ENCODE results near the gene TMEM126B. TPM values are rescaled to one million over a fixed set of nuclear protein-coding genes. Genes with fewer than 3 reads are reported as not detected.
"Not testable (repeated sequence)": the region's sequence is repeated elsewhere in the genome, so short reads cannot be mapped to it uniquely, and the experiment has no call there.

The TMEM126B gene
- total RNA-seq, 2 experiments from 2014 or later, result 51.6 to 61.2 TPM

- no peaks in the 10 kb centered on the region for H3K27me3 Mint-ChIP-seq
- ATAC-seq, result no peak
- no peaks in the 10 kb centered on the region for H3K36me3 Mint-ChIP-seq (ENCODE audit: low read depth)
- TF ChIP-seq, protein P1, sequence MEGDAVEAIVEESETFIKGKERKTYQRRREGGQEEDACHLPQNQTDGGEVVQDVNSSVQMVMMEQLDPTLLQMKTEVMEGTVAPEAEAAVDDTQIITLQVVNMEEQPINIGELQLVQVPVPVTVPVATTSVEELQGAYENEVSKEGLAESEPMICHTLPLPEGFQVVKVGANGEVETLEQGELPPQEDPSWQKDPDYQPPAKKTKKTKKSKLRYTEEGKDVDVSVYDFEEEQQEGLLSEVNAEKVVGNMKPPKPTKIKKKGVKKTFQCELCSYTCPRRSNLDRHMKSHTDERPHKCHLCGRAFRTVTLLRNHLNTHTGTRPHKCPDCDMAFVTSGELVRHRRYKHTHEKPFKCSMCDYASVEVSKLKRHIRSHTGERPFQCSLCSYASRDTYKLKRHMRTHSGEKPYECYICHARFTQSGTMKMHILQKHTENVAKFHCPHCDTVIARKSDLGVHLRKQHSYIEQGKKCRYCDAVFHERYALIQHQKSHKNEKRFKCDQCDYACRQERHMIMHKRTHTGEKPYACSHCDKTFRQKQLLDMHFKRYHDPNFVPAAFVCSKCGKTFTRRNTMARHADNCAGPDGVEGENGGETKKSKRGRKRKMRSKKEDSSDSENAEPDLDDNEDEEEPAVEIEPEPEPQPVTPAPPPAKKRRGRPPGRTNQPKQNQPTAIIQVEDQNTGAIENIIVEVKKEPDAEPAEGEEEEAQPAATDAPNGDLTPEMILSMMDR (IDR thresholded peaks at IDR 0.05), result peak; percentile 75
- CTCF ChIA-PET, result interaction anchor here (0.5 to 2.3 kb wide), 8 partner anchors 14 to 732 kb away, joined by 3 to 6 read pairs (median 3); partner anchors contain the start of gene CCDC83
- H3K27ac Mint-ChIP-seq, result no peak overlapping the region
- DNase-seq, result no peak
- intact Hi-C loops (cut with micrococcal nuclease), result loop anchor here (10.0 kb wide), 1 partner anchor 219 kb away; the partner anchor contains the start of gene SYTL2
- POLR2A ChIA-PET, result interaction anchor here (1.1 kb wide), 1 partner anchor 33 kb away, joined by 3 read pairs; the partner anchor contains the start of gene TMEM126B
- no peaks in the 10 kb centered on the region for H3K9me3 Mint-ChIP-seq
- H3K4me3 Mint-ChIP-seq, result no peak overlapping the region
- H3K4me1 Mint-ChIP-seq (ENCODE audit: low read depth), result no peaks in the 10 kb centered on the region
Measured at GRCh38 chr11:85595285-85595884, 33.0 kb upstream of the TMEM126B start.

DNA sequence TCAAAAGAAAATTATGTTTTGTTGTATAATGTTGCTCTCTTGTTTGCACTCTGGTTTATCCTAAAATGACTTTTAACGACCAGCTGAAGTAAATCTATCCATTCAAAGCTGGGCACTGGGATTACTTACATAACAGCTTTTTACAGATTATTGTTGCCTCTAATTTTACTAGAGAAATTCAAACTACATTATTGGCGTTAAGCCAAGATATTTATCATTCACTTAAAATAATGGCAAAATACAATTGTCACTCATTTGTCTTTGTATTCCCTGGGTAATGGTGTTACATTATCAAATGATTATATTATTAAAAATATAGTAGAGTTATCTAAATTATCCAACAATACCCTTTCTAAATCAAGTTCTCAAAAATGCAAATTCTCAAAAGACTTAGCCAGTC lies 31.5 kb upstream of the TMEM126B start:
- ChIA-PET POLR2A (interaction anchor here (0.7 to 1.0 kb wide), 2 partner anchors 29 to 32 kb away, joined by 3 read pairs; partner anchors contain the start of gene TMEM126B), CTCF (interaction anchor here (1.1 to 2.3 kb wide), 3 partner anchors 19 to 53 kb away, joined by 3 to 6 read pairs (median 5); no protein-coding TSS in a partner anchor)
- Mint-ChIP-seq H3K4me3 (no peak overlapping the region), H3K27me3 (no peaks in the 10 kb centered on the region), H3K4me1 (ENCODE audit: low read depth) (no peaks in the 10 kb centered on the region), H3K9me3 (no peaks in the 10 kb centered on the region), H3K27ac (no peak overlapping the region), H3K36me3 (ENCODE audit: low read depth) (no peaks in the 10 kb centered on the region)
- DNase-seq (no peak), ATAC-seq (no peak)
- TF ChIP-seq, protein P1 (IDR thresholded peaks at IDR 0.05), result no peak
- intact Hi-C loops (cut with micrococcal nuclease), result loop anchor here (10.0 kb wide), 1 partner anchor 218 kb away; the partner anchor contains the start of gene SYTL2

GRCh38 chr11:85599083-85599482 lies 29.3 kb upstream of the TMEM126B start:
- CTCF ChIA-PET, result interaction anchor here (1.1 to 1.4 kb wide), 2 partner anchors 49 to 226 kb away, joined by 3 read pairs; partner anchors contain the start of gene TMEM126A
- POLR2A ChIA-PET, result no interaction called here
- DNase-seq (no peak), ATAC-seq (no peak)
- no peak overlapping the region for H3K4me3 Mint-ChIP-seq
- H3K27ac Mint-ChIP-seq, result no peak overlapping the region
- no peaks in the 10 kb centered on the region for H3K4me1 Mint-ChIP-seq (ENCODE audit: low read depth)
- TF ChIP-seq, protein P1 (IDR thresholded peaks at IDR 0.05), result no peak
- no peaks in the 10 kb centered on the region for H3K27me3 Mint-ChIP-seq
- H3K36me3 Mint-ChIP-seq (ENCODE audit: low read depth), result no peaks in the 10 kb centered on the region
- H3K9me3 Mint-ChIP-seq, result no peaks in the 10 kb centered on the region
- intact Hi-C loops (cut with micrococcal nuclease), result loop anchor here (10.0 kb wide), 1 partner anchor 216 kb away; the partner anchor contains the start of gene SYTL2

GRCh38 chr11:85602526-85603213 lies 25.7 kb upstream of the TMEM126B start:
- TF ChIP-seq, protein P1 (IDR thresholded peaks at IDR 0.05), result no peak
- Mint-ChIP-seq H3K36me3 (ENCODE audit: low read depth) (no peaks in the 10 kb centered on the region), H3K4me3 (no peak overlapping the region), H3K9me3 (no peaks in the 10 kb centered on the region), H3K27me3 (no peaks in the 10 kb centered on the region), H3K4me1 (ENCODE audit: low read depth) (no peaks in the 10 kb centered on the region), H3K27ac (no peak overlapping the region)
- ChIA-PET CTCF (no interaction called here), POLR2A (no interaction called here)
- ATAC-seq (no peak), DNase-seq (no peak)
- intact Hi-C loops (cut with micrococcal nuclease), result no loop called here

GRCh38 chr11:85603220-85603619 lies 25.2 kb upstream of the TMEM126B start:
- Mint-ChIP-seq H3K27ac (no peak overlapping the region), H3K36me3 (ENCODE audit: low read depth) (no peaks in the 10 kb centered on the region), H3K4me3 (no peak overlapping the region), H3K27me3 (no peaks in the 10 kb centered on the region), H3K4me1 (ENCODE audit: low read depth) (no peaks in the 10 kb centered on the region), H3K9me3 (no peaks in the 10 kb centered on the region)
- POLR2A ChIA-PET, result no interaction called here
- intact Hi-C loops (cut with micrococcal nuclease), result no loop called here
- TF ChIP-seq, protein P1 (IDR thresholded peaks at IDR 0.05), result no peak
- ATAC-seq (no peak), DNase-seq (no peak)
- CTCF ChIA-PET, result no interaction called here

GRCh38 chr11:85606237-85606636 lies 22.2 kb upstream of the TMEM126B start:
- H3K27ac Mint-ChIP-seq; DNase-seq; H3K27me3 Mint-ChIP-seq; H3K9me3 Mint-ChIP-seq; intact Hi-C loops (cut with micrococcal nuclease); H3K36me3 Mint-ChIP-seq (ENCODE audit: low read depth); H3K4me3 Mint-ChIP-seq; POLR2A ChIA-PET; CTCF ChIA-PET; H3K4me1 Mint-ChIP-seq (ENCODE audit: low read depth); ATAC-seq: not testable (repeated sequence)

DNA sequence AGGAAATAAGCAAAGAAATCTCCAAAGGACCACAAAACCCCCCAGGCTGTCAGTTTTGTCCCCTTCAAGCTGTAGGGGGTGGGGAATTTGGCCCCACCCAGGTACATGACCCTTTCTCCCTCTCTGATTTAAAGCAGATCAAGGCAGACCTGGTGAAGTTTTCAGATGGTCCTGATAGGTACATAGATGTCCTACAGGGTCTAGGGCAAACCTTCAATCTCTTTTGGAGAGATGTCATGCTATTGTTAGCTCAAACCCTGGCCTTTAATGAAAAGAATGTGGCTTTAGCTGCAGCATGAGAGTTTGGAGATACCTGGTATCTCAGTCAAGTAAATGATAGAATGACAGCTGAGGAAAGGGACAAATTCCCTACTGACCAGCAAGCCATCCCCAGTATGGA lies 19.8 kb upstream of the TMEM126B start:
- H3K4me1 Mint-ChIP-seq (ENCODE audit: low read depth); intact Hi-C loops (cut with micrococcal nuclease); H3K27ac Mint-ChIP-seq; POLR2A ChIA-PET; H3K36me3 Mint-ChIP-seq (ENCODE audit: low read depth); ATAC-seq; DNase-seq; H3K9me3 Mint-ChIP-seq; H3K27me3 Mint-ChIP-seq; H3K4me3 Mint-ChIP-seq: not testable (repeated sequence)
- CTCF ChIA-PET, result interaction anchor here (0.6 to 1.6 kb wide), 2 partner anchors 9 to 62 kb away, joined by 3 to 4 read pairs; no protein-coding TSS in a partner anchor
